Muscle of arm (tissue), 12 donors: ENCODE data around the gene CASS4. TPM values are rescaled to one million over a fixed set of nuclear protein-coding genes. Genes with fewer than 3 reads are reported as not detected.
A peak's percentile ranks its signal among the peaks of the same experiment; 100 is the strongest.
"Not testable (repeated sequence)": the region's sequence is repeated elsewhere in the genome, so short reads cannot be mapped to it uniquely, and the experiment has no call there.

ENCODE experiments used
- DNase-seq: peaks from one replicate; pipeline ENCODE4 v3.0.0-alpha.2; 2013
- polyA plus RNA-seq, 12 donors: library from polyadenylated mRNA; unstranded; fragments of 120-200 nt; gene quantifications; one replicate each; pipeline ENCODE4 v1.2.1, GENCODE V29; 2013; ENCODE audit not compliant: insufficient read length in 12 of 12

Gene CASS4
- polyA plus RNA-seq, 12 donors: 3.4 to 8.9 (median 7.1) TPM; not detected in 2

GRCh38 chr20:56392132-56392880 lies 19.8 kb upstream of the CASS4 start, which contains the start of the genes AURKA and CSTF1:
TSS of gene AURKA (minus strand) at chr20:56392215. CDS start at chr20:56388197, 4,018 bp downstream.
TSS of gene CSTF1 (plus strand) at chr20:56392645. CDS start at chr20:56395553, 2,908 bp downstream.
- DNase-seq: peak; percentile 99

DNA sequence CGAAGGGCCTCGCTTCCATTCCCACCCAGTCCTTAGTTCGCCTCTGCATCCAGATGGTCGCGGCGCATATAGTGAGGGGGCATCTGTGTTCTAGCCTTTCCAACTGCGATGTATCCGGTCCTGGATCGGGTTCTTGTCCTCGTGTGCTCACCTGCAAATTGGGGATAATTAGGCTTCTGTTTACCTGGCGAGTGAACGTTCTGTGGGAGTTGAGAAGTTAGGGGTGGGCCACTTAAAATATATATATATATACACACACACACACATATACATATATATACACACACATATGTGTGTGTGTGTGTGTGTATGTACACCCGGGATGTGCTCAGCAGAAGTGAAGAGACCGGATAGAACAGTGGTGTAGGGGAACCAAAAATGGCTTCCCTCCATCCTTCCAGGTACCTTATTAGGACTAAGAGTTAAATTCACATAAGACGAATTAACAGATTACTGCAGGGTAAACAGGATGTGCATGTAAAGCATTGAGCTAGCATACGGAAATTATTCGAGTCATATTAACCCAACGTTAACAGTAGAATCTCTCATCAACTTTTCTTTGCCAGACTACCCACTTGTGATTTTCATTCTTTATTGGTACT lies 19.1 kb upstream of the CASS4 start:
- no peak for DNase-seq

DNA sequence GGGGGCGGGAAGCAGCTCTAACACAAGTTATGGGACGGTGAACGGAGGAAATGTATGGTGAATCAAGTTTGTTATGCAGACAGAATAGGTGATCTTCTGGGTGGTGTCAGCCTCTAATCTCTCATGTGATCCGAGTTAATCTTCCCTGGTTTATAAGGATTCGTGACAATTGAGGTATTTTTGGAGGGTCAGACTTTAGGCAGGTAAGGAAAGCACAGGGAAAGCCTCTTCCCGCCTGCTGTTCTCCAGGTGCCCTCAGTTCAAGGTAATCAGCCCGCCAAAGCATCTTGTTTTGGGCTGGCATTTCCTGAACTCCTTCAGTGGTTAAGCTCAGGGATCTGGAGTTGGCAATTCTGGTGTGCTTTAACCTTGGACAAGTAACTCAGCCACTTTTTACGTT lies 18.4 kb upstream of the CASS4 start:
- DNase-seq: no peak

DNA sequence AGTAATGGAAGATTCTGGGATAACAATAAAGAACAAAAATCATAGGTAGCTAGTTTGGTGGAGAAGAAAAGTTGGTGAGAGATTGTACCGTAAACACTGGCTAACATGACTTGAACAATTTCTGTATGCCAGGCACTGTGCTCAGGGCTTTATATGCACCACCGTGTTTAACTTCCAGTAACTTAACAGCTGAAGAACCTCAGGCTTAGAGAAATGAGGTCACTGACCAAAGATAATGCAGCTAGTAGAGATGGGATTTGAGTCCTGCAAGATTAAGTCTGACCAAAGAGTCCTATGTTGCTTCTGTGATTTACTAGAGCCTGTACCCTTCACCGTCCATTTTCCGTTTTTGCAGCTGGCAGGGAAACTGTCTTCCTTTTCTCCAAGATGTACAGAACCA lies 16.9 kb upstream of the CASS4 start:
- DNase-seq: no peak

GRCh38 chr20:56400001-56400640 lies 11.9 kb upstream of the CASS4 start:
- peak; percentile 74 for DNase-seq

DNA sequence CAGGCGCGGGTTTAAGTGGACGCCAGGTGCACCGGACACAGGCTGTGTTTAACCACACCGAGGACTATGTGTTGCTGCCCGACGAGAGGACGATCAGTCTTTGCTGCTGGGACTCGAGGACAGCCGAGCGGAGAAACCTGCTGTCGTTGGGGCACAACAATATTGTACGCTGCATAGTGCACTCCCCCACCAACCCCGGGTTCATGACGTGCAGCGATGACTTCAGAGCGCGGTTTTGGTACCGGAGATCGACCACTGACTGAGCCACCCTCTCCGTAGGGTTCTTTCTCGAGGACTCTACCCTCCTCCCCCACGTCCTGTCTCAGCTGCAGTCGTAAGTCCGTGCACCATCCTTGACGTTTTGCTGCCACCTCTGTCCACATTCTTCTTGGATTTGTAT lies 8.6 kb upstream of the CASS4 start:
- DNase-seq: no peak

GRCh38 chr20:56405356-56405755 lies 6.7 kb upstream of the CASS4 start:
- DNase-seq: not testable (repeated sequence)

DNA sequence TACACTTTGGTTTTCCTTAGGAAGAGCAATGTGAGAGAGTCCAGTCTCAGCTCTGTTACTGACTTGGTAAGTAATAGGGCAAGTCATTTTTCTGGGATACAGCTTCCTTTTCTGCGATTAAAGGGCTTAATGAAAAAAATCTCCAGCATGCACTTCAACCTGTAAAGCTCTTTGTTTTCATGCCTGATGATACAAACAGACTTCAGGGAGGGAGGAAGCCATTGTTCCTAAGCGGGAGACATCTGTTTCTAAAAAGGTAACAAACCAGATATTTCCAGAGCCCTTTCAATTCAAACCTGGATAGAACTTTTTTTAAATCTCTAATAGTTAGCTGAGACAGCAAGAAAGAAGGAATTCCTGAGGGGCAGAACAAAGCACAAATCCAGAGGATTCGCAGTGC lies 5.2 kb upstream of the CASS4 start:
- no peak for DNase-seq

- no peak for DNase-seq
These were observed 2.5 kb upstream of the CASS4 start for GRCh38 chr20:56409521-56409920.

DNA sequence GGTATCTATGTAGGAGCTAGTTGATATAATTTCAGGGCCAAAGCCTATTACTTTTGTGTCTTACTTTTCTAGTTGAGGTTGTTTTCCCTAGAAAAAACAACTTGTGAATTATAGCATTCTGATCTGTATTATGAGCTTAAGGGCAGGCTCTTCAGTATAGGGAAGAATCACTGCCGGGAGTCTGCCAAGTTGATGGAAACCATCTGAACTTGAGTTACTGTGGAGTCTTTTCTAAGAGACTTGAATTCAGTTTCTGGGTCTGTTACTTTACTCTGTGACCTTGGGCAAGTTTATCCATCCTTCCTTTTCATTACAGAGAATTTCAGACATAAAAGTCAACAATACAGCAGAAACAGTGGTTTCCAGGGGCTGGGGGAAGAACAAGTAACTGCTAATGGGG lies 2.1 kb upstream of the CASS4 start:
- no peak for DNase-seq

DNA sequence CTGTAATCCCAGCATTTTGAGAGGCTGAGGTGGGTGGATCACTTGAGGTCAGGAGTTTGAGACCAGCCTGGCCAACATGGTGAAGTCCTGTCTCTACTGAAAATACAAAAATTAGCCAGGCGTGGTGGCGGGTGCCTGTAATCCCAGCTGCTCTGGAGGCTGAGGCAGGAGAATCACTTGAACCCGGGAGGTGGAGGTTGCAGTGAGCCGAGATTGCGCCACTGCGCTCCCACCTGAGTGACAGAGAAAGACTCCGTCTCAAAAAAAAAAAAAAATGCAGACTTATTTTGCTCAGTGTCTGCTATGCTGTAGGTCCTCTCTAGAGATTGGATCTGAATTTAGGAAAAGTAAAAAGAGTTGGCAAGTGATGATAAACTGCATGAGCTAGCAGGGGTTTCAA lies 773 bp upstream of the CASS4 start:
- not testable (repeated sequence) for DNase-seq

DNA sequence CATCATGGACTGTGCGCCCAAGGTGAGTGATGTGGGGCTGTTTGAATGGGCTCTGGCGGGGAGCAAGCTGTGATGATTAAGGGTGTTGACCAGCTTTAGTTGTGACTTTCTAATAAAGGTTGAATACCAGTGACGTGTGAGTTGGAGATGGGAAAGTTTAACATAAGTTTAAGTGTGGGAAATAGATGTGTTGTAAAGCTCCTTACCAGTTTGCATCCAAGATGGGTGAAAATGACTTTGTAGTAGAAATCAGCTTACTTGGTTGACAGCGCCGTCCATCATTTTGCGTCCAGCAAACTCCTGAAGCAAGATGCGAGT lies 372 bp downstream of the CASS4 start:
- no peak for DNase-seq

DNA sequence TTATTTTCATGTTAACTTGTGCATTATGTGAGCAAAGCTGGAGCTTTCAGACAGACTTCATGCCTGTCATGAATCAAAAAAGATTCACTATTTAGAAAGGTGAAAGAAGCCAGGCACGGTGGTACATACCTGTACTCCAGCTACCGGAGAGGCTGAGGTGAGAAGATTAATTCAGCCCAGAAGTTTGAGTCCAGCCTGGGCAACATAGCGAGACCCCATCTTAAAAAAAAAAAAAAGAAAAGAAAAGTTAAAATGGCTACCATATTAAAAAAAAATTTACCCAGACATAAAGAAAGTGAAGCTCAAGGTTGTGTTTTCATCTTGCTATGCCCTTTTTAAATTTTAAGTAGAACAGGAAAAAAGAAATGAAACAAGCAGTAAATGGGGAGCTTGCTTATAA lies 889 bp downstream of the CASS4 start:
- no peak for DNase-seq

GRCh38 chr20:56414842-56415765 lies 3.0 kb downstream of the CASS4 start:
- no peak for DNase-seq

DNA sequence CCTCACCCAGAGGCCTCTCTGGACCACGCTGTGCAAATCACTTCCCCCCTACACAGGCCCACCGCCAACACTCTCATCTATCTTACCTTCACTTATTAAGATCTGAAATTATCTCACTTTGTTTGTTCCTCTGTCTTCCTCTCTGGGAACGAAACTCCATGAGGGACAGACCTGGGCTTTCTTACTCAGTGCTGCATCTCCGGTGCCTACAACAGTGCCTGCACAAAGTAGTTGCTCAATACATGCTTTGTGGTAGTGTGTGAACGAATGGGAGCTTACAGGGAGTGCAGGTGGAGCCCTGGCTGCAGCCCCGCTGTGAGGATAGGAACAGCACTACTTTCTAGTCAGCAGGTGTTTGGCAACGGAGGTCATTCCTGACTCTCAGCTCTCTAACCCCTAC lies 5.3 kb downstream of the CASS4 start:
- no peak for DNase-seq

DNA sequence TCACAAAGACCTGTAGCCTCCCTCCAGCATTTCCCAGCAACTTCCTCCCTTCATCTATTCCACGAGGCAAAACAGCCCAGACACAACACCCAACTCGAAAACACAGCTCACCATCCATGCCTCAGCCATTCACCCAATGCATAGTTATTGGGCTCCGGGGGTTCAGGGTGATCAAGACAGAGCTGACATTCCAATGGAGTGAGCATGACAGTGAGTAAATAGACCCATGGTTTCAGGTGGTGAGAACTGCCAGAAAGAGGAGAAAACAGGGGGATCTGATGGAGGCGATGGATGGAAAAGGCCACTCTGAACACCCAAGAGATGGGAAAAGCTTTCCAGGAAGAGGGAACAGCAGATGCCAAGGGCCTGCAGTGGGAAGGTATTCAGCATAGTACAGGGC lies 5.9 kb downstream of the CASS4 start:
- no peak for DNase-seq

DNA sequence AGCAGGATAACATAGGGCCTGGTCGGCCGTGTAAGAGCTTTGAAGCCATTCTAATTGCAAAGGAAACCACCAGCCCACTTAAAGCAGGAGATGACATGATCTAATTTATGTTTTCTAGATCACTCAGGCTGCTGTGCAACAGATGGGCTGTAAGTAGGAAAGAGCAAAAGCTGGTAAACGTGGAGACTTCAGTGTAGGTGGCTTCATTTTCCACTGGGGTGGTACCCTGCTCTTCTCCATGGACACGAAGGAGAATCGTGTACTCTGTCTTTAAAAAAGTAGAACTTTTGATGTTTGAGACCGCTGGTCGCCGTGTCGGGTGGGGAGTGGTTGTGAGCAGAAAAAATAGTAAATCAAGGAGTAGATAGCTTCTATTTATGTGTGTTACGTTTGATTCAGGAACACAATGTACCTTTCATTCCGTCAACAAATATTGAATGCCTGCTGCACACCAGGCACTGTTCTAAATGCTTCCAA lies 6.4 kb downstream of the CASS4 start:
- no peak for DNase-seq

DNA sequence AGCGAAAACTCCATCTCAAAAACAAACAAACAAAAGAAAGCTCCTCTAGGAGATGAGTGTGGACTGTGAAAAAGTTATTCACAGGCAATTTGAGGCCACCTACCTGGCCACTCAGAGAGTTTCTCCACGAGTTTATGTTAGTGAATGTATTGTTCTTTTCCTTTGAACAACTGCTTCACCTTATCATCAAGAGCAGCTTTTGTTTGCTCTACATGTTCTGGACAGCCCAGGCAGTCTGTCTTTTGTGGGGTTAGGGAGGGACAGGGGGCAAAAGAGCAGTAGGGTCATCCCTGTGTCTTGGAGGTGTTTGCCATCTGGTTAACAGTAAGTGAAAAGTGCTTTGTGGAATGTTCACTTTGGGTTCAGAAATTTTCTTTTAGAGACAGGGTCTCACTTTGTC lies 8.0 kb downstream of the CASS4 start:
- DNase-seq: no peak

GRCh38 chr20:56420940-56421688 lies 9.1 kb downstream of the CASS4 start:
- no peak for DNase-seq

GRCh38 chr20:56422076-56422823 lies 10.2 kb downstream of the CASS4 start:
- no peak for DNase-seq

DNA sequence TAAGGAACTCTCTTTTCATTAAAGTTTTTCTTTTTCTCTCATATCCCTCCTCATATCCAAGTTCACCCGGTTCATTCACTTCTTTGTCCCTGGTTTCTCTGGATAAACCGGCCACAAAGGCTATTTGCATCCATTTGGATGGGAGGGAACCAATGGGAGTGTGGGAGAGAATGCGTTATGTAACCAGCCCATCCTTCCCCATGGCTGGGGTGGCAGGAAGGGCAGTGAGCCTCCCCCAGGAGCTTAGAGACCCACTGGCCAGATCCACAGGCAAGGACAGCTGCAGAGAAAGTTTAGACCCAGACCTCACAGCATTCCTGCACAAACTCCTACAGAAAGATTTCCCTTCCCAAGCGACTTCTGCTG lies 10.7 kb downstream of the CASS4 start:
- no peak for DNase-seq
